HEK293 (cell line): ENCODE data around the gene FOSB.
A peak's percentile ranks its signal among the peaks of the same experiment; 100 is the strongest.

Experiments
- CTCF ChIA-PET: fragments of 350-600 bp; formaldehyde crosslinking; extraction: SDS; loops from one replicate; lab custom pipeline; 2021; ENCODE audit warnings: antibody characterized with exemption; lab: Yijun Ruan, JAX
- POLR2A ChIA-PET: fragments of 300-600 bp; formaldehyde crosslinking; extraction: SDS; loops from one replicate; lab custom pipeline; 2020; ENCODE audit warnings: antibody characterized with exemption, inconsistent platforms; lab: Yijun Ruan, JAX
- H3K27ac ChIP-seq: fragments of 200-500 bp; sonication (Bioruptor generic); 2 replicates; pipeline ENCODE4 v1.5.1; 2014; ENCODE audit warnings: low read depth, low read length, control low read depth, inconsistent platforms; ENCODE audit errors: extremely low read depth
- H3K36me3 ChIP-seq, 2 experiments: fragments of 200-500 bp in 1 of 2; sonication (Bioruptor generic) in 1 of 2; 1 replicate in 1 of 2; 2 replicates in 1 of 2; pipeline ENCODE4 v1.5.1; 2014 to 2017; ENCODE audit warnings: inconsistent platforms in 2 of 2, low read length in 2 of 2; ENCODE audit not compliant: control insufficient read depth in 2 of 2, insufficient read depth in 1 of 2
- H3K4me1 ChIP-seq: fragments of 200-500 bp; sonication (Bioruptor generic); 2 replicates; pipeline ENCODE4 v1.5.1; 2014; ENCODE audit warnings: mild to moderate bottlenecking, low read length, inconsistent platforms; ENCODE audit not compliant: control insufficient read depth, insufficient read depth
- H3K4me3 ChIP-seq: 2 replicates; pipeline ENCODE4 v1.5.1; 2011; ENCODE audit warnings: low read depth, mild to moderate bottlenecking, control low read depth, low read length, moderate library complexity
- H3K9me3 ChIP-seq: fragments of 200-500 bp; sonication (Bioruptor generic); 2 replicates; pipeline ENCODE4 v1.5.1; 2014; ENCODE audit warnings: low read depth, low read length, inconsistent platforms; ENCODE audit not compliant: control insufficient read depth, insufficient read depth
- ATF2 ChIP-seq: fragments of 450-650 bp; formaldehyde crosslinking; IDR thresholded peaks from 2 replicates; pipeline ENCODE4 v1.5.1; 2016; ENCODE audit warnings: missing biosample characterization, missing genetic modification characterization, low read depth
- GLIS1 ChIP-seq: fragments of 450-650 bp; formaldehyde crosslinking; IDR thresholded peaks from 2 replicates; pipeline ENCODE4 v1.5.1; 2016; ENCODE audit warnings: missing biosample characterization, missing genetic modification characterization
- GLIS2 ChIP-seq: fragments of 450-650 bp; formaldehyde crosslinking; IDR thresholded peaks from 2 replicates; pipeline ENCODE4 v1.5.1; 2016; ENCODE audit warnings: missing biosample characterization, missing genetic modification characterization
- KLF16 ChIP-seq: fragments of 450-650 bp; formaldehyde crosslinking; IDR thresholded peaks from 2 replicates; pipeline ENCODE4 v1.5.1; 2017; ENCODE audit warnings: missing biosample characterization, missing genetic modification characterization
- OVOL3 ChIP-seq: fragments of 450-650 bp; formaldehyde crosslinking; IDR thresholded peaks from 2 replicates; pipeline ENCODE4 v1.5.1; 2016; ENCODE audit warnings: missing biosample characterization, missing genetic modification characterization
- PATZ1 ChIP-seq: fragments of 450-650 bp; formaldehyde crosslinking; IDR thresholded peaks from 2 replicates; pipeline ENCODE4 v1.5.1; 2016; ENCODE audit warnings: missing biosample characterization, missing genetic modification characterization
- SCRT1 ChIP-seq: fragments of 450-650 bp; formaldehyde crosslinking; IDR thresholded peaks from 2 replicates; pipeline ENCODE4 v1.5.1; 2016; ENCODE audit warnings: missing biosample characterization, missing genetic modification characterization, borderline replicate concordance
- SCRT2 ChIP-seq: fragments of 450-650 bp; formaldehyde crosslinking; IDR thresholded peaks from 2 replicates; pipeline ENCODE4 v1.5.1; 2016; ENCODE audit warnings: missing biosample characterization, missing genetic modification characterization
- YY2 ChIP-seq: fragments of 450-650 bp; formaldehyde crosslinking; IDR thresholded peaks from 2 replicates; pipeline ENCODE4 v1.5.1; 2016; ENCODE audit warnings: missing biosample characterization, missing genetic modification characterization
- ZBTB11 ChIP-seq: fragments of 450-650 bp; formaldehyde crosslinking; conservative IDR thresholded peaks from 2 replicates; pipeline ENCODE4 v1.5.1; 2016; ENCODE audit warnings: low read depth, missing biosample characterization, missing genetic modification characterization
- ZBTB26 ChIP-seq: fragments of 450-650 bp; formaldehyde crosslinking; optimal IDR thresholded peaks from 2 replicates; pipeline ENCODE3; 2016; ENCODE audit warnings: missing biosample characterization, mild to moderate bottlenecking, missing genetic modification characterization
- ZBTB48 ChIP-seq: fragments of 450-650 bp; formaldehyde crosslinking; IDR thresholded peaks from 2 replicates; pipeline ENCODE4 v1.5.1; 2016; ENCODE audit warnings: missing biosample characterization, missing genetic modification characterization
- ZBTB6 ChIP-seq: fragments of 450-650 bp; formaldehyde crosslinking; IDR thresholded peaks from 2 replicates; pipeline ENCODE4 v1.5.1; 2017; ENCODE audit warnings: missing biosample characterization, missing genetic modification characterization
- ZBTB8A ChIP-seq: fragments of 450-650 bp; formaldehyde crosslinking; IDR thresholded peaks from 2 replicates; pipeline ENCODE4 v1.5.1; 2016; ENCODE audit warnings: missing biosample characterization, missing genetic modification characterization
- ZEB2 ChIP-seq: fragments of 450-650 bp; formaldehyde crosslinking; IDR thresholded peaks from 2 replicates; pipeline ENCODE4 v1.5.1; 2016; ENCODE audit warnings: missing biosample characterization, missing genetic modification characterization
- ZFP37 ChIP-seq: fragments of 450-650 bp; formaldehyde crosslinking; IDR thresholded peaks from 2 replicates; pipeline ENCODE4 v1.5.1; 2016; ENCODE audit warnings: missing biosample characterization, missing genetic modification characterization
- ZFP69B ChIP-seq: fragments of 450-650 bp; formaldehyde crosslinking; IDR thresholded peaks from 2 replicates; pipeline ENCODE4 v1.5.1; 2016; ENCODE audit warnings: missing biosample characterization, missing genetic modification characterization
- ZNF10 ChIP-seq: fragments of 450-650 bp; formaldehyde crosslinking; IDR thresholded peaks from 2 replicates; pipeline ENCODE4 v1.5.1; 2017; ENCODE audit warnings: missing biosample characterization, missing genetic modification characterization
- ZNF16 ChIP-seq: fragments of 450-650 bp; formaldehyde crosslinking; IDR thresholded peaks from 2 replicates; pipeline ENCODE4 v1.5.1; 2016; ENCODE audit warnings: low read depth, missing biosample characterization, missing genetic modification characterization
- ZNF433 ChIP-seq: fragments of 450-650 bp; formaldehyde crosslinking; IDR thresholded peaks from 2 replicates; pipeline ENCODE4 v1.5.1; 2016; ENCODE audit warnings: missing biosample characterization, missing genetic modification characterization, low read depth
- ZNF473 ChIP-seq: fragments of 450-650 bp; formaldehyde crosslinking; IDR thresholded peaks from 2 replicates; pipeline ENCODE4 v1.5.1; 2017; ENCODE audit warnings: missing biosample characterization, missing genetic modification characterization
- ZNF544 ChIP-seq: fragments of 450-650 bp; formaldehyde crosslinking; IDR thresholded peaks from 2 replicates; pipeline ENCODE4 v1.5.0; 2017; ENCODE audit warnings: missing biosample characterization, missing genetic modification characterization

Gene FOSB

GRCh38 chr19:45443462-45444317, 24.1 kb upstream of the FOSB start (continued):
- TF ChIP-seq PATZ1 (tag by site-specific recombination) (peak; percentile 97), ZFP69B (tag by site-specific recombination) (peak; percentile 30), ATF2 (tag by site-specific recombination) (peak; percentile 88), YY2 (tag by site-specific recombination) (0 out of 2 replicates have a peak, but pooled peaks have one; percentile 18), ZEB2 (tag by site-specific recombination) (peak; percentile 88), KLF16 (peak; percentile 73), ZBTB48 (tag by site-specific recombination) (peak; percentile 75; the same call in 1 of the 2 replicates), ZBTB26 (tag by site-specific recombination) (peak; percentile 40), ZFP37 (peak; percentile 72; the same call in 1 of the 2 replicates), ZBTB11 (tag by site-specific recombination) (peak; percentile 81)

- Histone ChIP-seq H3K27ac (no peak overlapping the region), H3K4me1 (0 out of 2 replicates have a peak, but pooled peaks cover 8% of the 10 kb centered on the region), H3K9me3 (no peaks in the 10 kb centered on the region), H3K4me3 (no peak overlapping the region), H3K36me3 (no peaks in the 10 kb centered on the region)
- TF ChIP-seq ZBTB8A = peak; percentile 25; the same call in 1 of the 2 replicates
- no peak for TF ChIP-seq ZNF10 (tag by site-specific recombination)
- TF ChIP-seq SCRT1 = 0 out of 2 replicates have a peak, but pooled peaks have one; percentile 38
- TF ChIP-seq ZNF473 = no peak
- peak; percentile 13; the same call in 1 of the 2 replicates for TF ChIP-seq GLIS2 (tag by site-specific recombination)
- no peak for TF ChIP-seq ZBTB6 (tag by site-specific recombination)
- peak; percentile 66 for TF ChIP-seq GLIS1 (tag by site-specific recombination)
- TF ChIP-seq ZNF16 (tag by site-specific recombination) = no peak
- TF ChIP-seq SCRT2 (tag by site-specific recombination) = peak; percentile 96
- peak; percentile 33 for TF ChIP-seq ZBTB26 (tag by site-specific recombination)
- TF ChIP-seq ZNF544 (tag by site-specific recombination) = no peak
- TF ChIP-seq ZNF433 = no peak
- no peak for TF ChIP-seq OVOL3
- ChIA-PET POLR2A (no interaction called here), CTCF (interaction anchor here (0.6 to 2.9 kb wide), 10 partner anchors 13 to 249 kb away, joined by 3 to 38 read pairs (median 5); partner anchors contain the start of genes ERCC1 and FOSB)
These were observed 23.3 kb upstream of the FOSB start for GRCh38 chr19:45444318-45445041.
